Stimulated activated CD8-positive, alpha-beta memory T cell treated with anti-CD3 and anti-CD28 coated beads, Interleukin-7, amount 100 ng/mL, for 4 hours (primary cell): ENCODE data around the gene HOXB4.

ENCODE experiments used
- DNase-seq, 2 donors: peaks; one replicate each; pipeline ENCODE4 v3.0.0-alpha.2; 2020; ENCODE audit warnings: low read depth in 2 of 2

Gene HOXB4

GRCh38 chr17:48615047-48615962 is 37.2 kb upstream of the HOXB4 start, which contains the start of gene HOXB8:
Gene HOXB8 (minus strand): TSS chr17:48615292. CDS start chr17:48614704, 588 bp downstream.
- DNase-seq = no peak

GRCh38 chr17:48613862-48614694 is 35.9 kb upstream of the HOXB4 start:
- DNase-seq = no peak

GRCh38 chr17:48612854-48613691 is 34.9 kb upstream of the HOXB4 start:
- no peak for DNase-seq

DNA sequence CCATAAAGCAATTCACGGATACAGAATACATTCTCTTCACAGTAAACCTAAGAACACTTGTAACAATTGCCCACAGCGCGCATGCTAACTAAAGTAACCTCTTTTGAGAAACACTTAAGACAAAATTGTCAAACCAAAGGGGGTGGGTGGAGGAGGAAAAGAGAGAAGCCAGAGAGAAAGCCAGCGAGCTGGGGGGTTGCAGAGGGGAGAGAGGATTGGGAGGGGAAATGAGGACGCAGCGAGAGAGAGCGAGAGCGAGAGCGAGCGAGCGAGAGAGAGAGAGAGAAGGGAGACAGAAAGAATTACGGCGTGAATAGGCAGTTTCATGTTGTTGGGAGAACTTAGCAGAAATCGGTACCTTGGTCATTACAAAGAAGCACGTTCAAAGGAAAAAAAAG is 34.3 kb upstream of the HOXB4 start:
- no peak for DNase-seq

DNA sequence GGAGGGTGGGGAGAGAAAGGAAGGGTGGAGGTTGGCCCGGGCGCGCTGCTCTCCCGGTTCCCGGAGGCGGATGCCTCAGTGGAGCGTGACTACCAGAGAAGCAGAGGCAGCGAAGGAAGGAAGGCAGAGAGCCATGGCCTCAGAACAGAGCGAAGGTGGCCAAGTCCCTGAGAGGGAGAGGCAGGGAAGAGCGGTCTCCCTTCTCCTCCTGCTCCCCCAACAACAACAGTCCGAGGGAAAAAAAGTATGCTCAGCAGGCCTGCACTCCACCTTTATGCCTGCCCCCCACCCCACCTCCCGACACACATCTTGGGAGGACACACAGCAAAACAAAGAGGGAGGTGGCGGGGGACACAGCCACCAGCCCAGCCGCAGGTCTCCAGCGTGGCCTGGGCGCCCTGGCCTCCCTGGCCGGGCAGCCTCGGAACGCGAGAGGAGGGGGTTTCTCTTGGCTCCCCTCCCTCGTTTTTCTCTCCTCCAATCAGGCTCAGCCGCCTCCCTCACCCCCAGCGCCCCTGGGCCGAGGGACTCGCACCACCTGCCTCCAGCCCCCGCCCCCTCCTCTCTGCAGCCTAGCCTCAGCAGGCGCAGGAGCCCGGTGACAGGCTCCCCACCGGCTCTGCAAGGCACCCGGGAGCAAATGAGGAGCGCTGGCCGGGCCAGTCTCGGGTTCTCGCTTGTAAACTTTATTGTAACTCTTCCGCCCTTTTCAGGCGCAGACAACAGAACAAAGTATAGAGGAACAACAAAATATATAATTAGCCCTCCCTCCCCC is 33.7 kb upstream of the HOXB4 start:
- no peak for DNase-seq

GRCh38 chr17:48611213-48611612 is 33.1 kb upstream of the HOXB4 start:
- DNase-seq = no peak

- peak; percentile 51 to 52 for DNase-seq
Measured at GRCh38 chr17:48610282-48611211, 32.4 kb upstream of the HOXB4 start, which contains the start of gene HOXB7. Gene HOXB7 (minus strand): TSS chr17:48611017. CDS start chr17:48610918, 99 bp downstream.

- DNase-seq = no peak
Measured at GRCh38 chr17:48609759-48610281, 31.7 kb upstream of the HOXB4 start.

DNA sequence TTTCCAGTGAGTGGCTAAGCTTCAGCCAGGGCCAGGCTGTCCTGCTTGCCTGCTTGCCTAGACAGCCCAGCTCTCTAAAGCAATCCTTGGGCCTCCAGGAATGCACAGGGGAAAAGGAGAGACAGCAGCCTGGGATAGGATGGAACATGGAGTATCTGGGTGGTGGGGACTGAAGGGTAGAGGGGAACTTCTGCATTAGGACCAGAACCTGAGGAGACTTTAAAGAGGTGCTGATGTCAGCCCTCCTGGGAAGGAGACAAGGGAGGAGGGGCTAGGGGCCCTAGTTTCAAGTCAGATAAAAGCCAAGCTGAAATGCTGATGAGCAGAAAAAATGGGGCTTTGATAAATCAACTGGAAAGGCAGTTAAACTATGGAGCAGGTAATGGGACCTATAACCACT is 30.9 kb upstream of the HOXB4 start:
- no peak for DNase-seq

DNA sequence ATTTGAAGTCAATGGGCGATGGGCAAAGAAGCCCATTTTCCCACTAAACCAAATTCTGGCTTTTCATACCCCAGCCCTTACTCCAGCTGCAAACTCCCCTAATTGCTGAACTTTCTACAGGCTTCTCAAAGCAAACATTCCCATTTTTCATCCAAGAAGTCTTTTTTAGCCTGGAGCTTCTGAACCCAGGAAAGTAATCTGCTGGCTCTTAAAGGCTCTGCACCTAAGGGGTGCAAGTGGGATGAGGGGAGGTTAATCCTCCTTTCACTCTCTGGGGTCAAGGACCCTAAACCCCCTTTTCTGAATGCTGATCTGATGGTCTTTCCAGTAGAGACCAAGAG is 30.3 kb upstream of the HOXB4 start:
- DNase-seq = no peak

GRCh38 chr17:48606892-48607614 is 28.9 kb upstream of the HOXB4 start:
- DNase-seq = no peak

GRCh38 chr17:48605991-48606891 is 28.1 kb upstream of the HOXB4 start:
- no peak for DNase-seq

- DNase-seq = no peak
Measured at GRCh38 chr17:48605409-48605919, 27.3 kb upstream of the HOXB4 start.

DNA sequence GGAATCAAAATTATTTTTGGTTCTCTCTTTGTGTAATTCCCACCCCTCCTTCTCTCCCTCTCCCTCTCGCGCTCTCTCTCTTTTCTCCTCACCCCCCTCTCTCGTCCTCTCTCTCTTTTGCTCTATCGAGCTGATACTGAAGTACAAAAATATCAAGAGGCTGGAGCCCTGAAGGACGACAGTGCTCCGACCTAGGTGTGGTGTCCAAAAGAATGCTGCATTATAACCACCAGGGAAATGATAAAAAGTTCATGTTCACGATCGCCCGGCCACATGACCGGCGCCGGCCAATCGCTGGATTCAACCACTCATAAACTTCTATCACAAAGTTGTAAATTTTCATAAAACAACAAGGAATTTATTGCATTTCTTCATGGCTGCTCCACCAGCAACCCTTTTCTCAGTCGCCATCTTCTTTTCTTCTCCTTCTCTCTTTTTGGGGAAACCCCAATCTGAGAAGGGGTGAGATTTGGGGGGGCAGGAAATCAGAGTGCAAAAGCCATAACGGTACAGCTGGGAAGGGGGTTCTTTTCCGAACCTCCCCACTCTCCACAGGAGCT is 26.7 kb upstream of the HOXB4 start, which contains the start of gene HOXB6:
Gene HOXB6 (minus strand): TSS at position 217 of the 560 bp plus-strand sequence. CDS start 6,836 bp downstream, outside the sequence.
- no peak for DNase-seq

GRCh38 chr17:48603959-48604769 is 26.0 kb upstream of the HOXB4 start:
- DNase-seq = no peak
